H9 (cell line): ENCODE data around the gene NHSL1. TPM values are rescaled to one million over a fixed set of nuclear protein-coding genes. Genes with fewer than 3 reads are reported as not detected.

Source experiments
- DNase-seq: peaks from one replicate; pipeline ENCODE4 v3.0.0-alpha.2; 2017
- H2AFZ ChIP-seq: one replicate; pipeline ENCODE4 v1.6.1; 2013; ENCODE audit warnings: mild to moderate bottlenecking, low read length, control low read depth, moderate library complexity
- H2AK5ac ChIP-seq: 2 replicates; pipeline ENCODE4 v1.6.1; 2013; ENCODE audit warnings: low read length, control low read depth, mixed read lengths; ENCODE audit not compliant: insufficient read length
- H2BK120ac ChIP-seq: one replicate; pipeline ENCODE4 v1.6.1; 2013; ENCODE audit warnings: low read depth, mild to moderate bottlenecking, low read length, control low read depth, inconsistent platforms; ENCODE audit not compliant: poor library complexity, severe bottlenecking
- H2BK12ac ChIP-seq: 2 replicates; pipeline ENCODE4 v1.6.1; 2013; ENCODE audit warnings: low read length, control low read depth, mixed read lengths, low read depth; ENCODE audit not compliant: insufficient read length
- H2BK15ac ChIP-seq: 2 replicates; pipeline ENCODE4 v1.6.1; 2013; ENCODE audit warnings: low read depth, low read length, control low read depth
- H2BK20ac ChIP-seq: one replicate; pipeline ENCODE4 v1.6.1; 2013; ENCODE audit warnings: low read depth, mild to moderate bottlenecking, low read length, control low read depth, inconsistent platforms; ENCODE audit not compliant: poor library complexity, severe bottlenecking
- H2BK5ac ChIP-seq: 2 replicates; pipeline ENCODE4 v1.6.1; 2013; ENCODE audit warnings: low read length, control low read depth, mixed read lengths; ENCODE audit not compliant: insufficient read length
- H3K14ac ChIP-seq: 2 replicates; pipeline ENCODE4 v1.6.1; 2013; ENCODE audit warnings: low read length, control low read depth; ENCODE audit not compliant: insufficient read depth
- H3K18ac ChIP-seq: 2 replicates; pipeline ENCODE4 v1.6.1; 2013; ENCODE audit warnings: low read depth, mild to moderate bottlenecking, mixed read lengths, low read length, control low read depth; ENCODE audit not compliant: insufficient read length
- H3K23ac ChIP-seq: 2 replicates; pipeline ENCODE4 v1.6.1; 2013; ENCODE audit warnings: low read length, control low read depth, mixed read lengths, low read depth; ENCODE audit not compliant: insufficient read length
- H3K23me2 ChIP-seq: 2 replicates; pipeline ENCODE4 v1.6.1; 2013; ENCODE audit warnings: low read depth, mild to moderate bottlenecking, mixed read lengths, low read length, control low read depth; ENCODE audit not compliant: insufficient read length, poor library complexity, severe bottlenecking
- H3K27ac ChIP-seq: 2 replicates; pipeline ENCODE4 v1.5.1; 2013; ENCODE audit warnings: low read length, control low read depth, mixed read lengths, low read depth; ENCODE audit not compliant: insufficient read length
- H3K27me3 ChIP-seq: 2 replicates; pipeline ENCODE4 v1.6.1; 2013; ENCODE audit warnings: low read length, control low read depth, inconsistent platforms; ENCODE audit not compliant: insufficient read depth
- H3K4ac ChIP-seq: 2 replicates; pipeline ENCODE4 v1.6.1; 2013; ENCODE audit warnings: low read depth, mild to moderate bottlenecking, control low read depth, inconsistent platforms, low read length, moderate library complexity
- H3K4me1 ChIP-seq: 2 replicates; pipeline ENCODE4 v1.6.1; 2013; ENCODE audit warnings: low read length, control low read depth, inconsistent platforms; ENCODE audit not compliant: insufficient read depth
- H3K4me2 ChIP-seq: 2 replicates; pipeline ENCODE4 v1.6.1; 2013; ENCODE audit warnings: low read length, control low read depth, mixed read lengths; ENCODE audit not compliant: insufficient read length, insufficient read depth
- H3K56ac ChIP-seq: 2 replicates; pipeline ENCODE4 v1.6.1; 2013; ENCODE audit warnings: low read depth, mild to moderate bottlenecking, mixed read lengths, low read length, control low read depth; ENCODE audit not compliant: insufficient read length
- H3K79me1 ChIP-seq: 2 replicates; pipeline ENCODE4 v1.6.1; 2013; ENCODE audit warnings: low read depth, mild to moderate bottlenecking, moderate library complexity, low read length, control low read depth, inconsistent platforms; ENCODE audit not compliant: insufficient read depth, poor library complexity, severe bottlenecking
- H3K79me2 ChIP-seq: 2 replicates; pipeline ENCODE4 v1.6.1; 2013; ENCODE audit warnings: low read length, control low read depth, inconsistent platforms; ENCODE audit not compliant: insufficient read depth
- H3K9ac ChIP-seq: 2 replicates; pipeline ENCODE4 v1.6.1; 2013; ENCODE audit warnings: low read length, control low read depth, mixed read lengths; ENCODE audit not compliant: insufficient read length; ENCODE audit errors: extremely low read depth
- H3K9me3 ChIP-seq: one replicate; pipeline ENCODE4 v1.6.1; 2013; ENCODE audit warnings: low read depth, low read length, inconsistent platforms; ENCODE audit not compliant: control insufficient read depth
- H3T11ph ChIP-seq: one replicate; pipeline ENCODE4 v1.6.1; 2013; ENCODE audit warnings: mild to moderate bottlenecking, low read length, control low read depth, inconsistent platforms
- H4K20me1 ChIP-seq: one replicate; pipeline ENCODE4 v1.6.1; 2013; ENCODE audit not compliant: control insufficient read depth, insufficient read length, insufficient read depth
- H4K5ac ChIP-seq: 2 replicates; pipeline ENCODE4 v1.6.1; 2013; ENCODE audit warnings: low read depth, mild to moderate bottlenecking, mixed read lengths, low read length, control low read depth; ENCODE audit not compliant: insufficient read length
- H4K8ac ChIP-seq: replicated peaks from 2 replicates; pipeline ENCODE4 v1.6.1; 2013; ENCODE audit warnings: low read length, control low read depth, mixed read lengths, low read depth; ENCODE audit not compliant: insufficient read length
- H4K91ac ChIP-seq: 2 replicates; pipeline ENCODE4 v1.6.1; 2013; ENCODE audit warnings: low read depth, mild to moderate bottlenecking, moderate library complexity, mixed read lengths, low read length, control low read depth; ENCODE audit not compliant: insufficient read length
- H3K27ac Mint-ChIP-seq, 3 experiments: 2 replicates in 2 of 3; 3 replicates in 1 of 3; pipeline ENCODE4 v1.8.0; 2020 to 2021; ENCODE audit warnings: mixed read lengths in 3 of 3, mild to moderate bottlenecking in 1 of 3, moderate library complexity in 1 of 3
- H3K27me3 Mint-ChIP-seq: 2 replicates; pipeline ENCODE4 v1.8.0; 2021; ENCODE audit warnings: low read depth, mild to moderate bottlenecking, moderate library complexity, mixed read lengths
- H3K36me3 Mint-ChIP-seq, 3 experiments: 2 replicates in 2 of 3; 3 replicates in 1 of 3; pipeline ENCODE4 v1.8.0; 2020 to 2021; ENCODE audit warnings: low read depth in 3 of 3, mixed read lengths in 3 of 3; ENCODE audit not compliant: insufficient read depth in 1 of 3
- H3K4me1 Mint-ChIP-seq, 2 experiments: 2 replicates each; pipeline ENCODE4 v1.8.0; 2020; ENCODE audit warnings: mixed read lengths in 2 of 2
- H3K4me3 Mint-ChIP-seq, 2 experiments: 2 replicates in 1 of 2; 3 replicates in 1 of 2; pipeline ENCODE4 v1.8.0; 2020 to 2021; ENCODE audit warnings: mild to moderate bottlenecking in 2 of 2, mixed read lengths in 2 of 2, moderate library complexity in 1 of 2
- H3K9me3 Mint-ChIP-seq, 2 experiments: 2 replicates in 1 of 2; 3 replicates in 1 of 2; pipeline ENCODE4 v1.8.0; 2020; ENCODE audit warnings: mild to moderate bottlenecking in 2 of 2, mixed read lengths in 2 of 2, moderate library complexity in 1 of 2
- CTCF ChIP-seq: fragments of 200-600 bp; sonication (generic); conservative IDR thresholded peaks from 3 replicates; pipeline ENCODE4 v1.8.0; 2021; ENCODE audit warnings: antibody characterized with exemption, mild to moderate bottlenecking
- WGBS: extraction: QIAGEN DNeasy Blood & Tissue Kit; methylation state at CpG from one replicate; pipeline ENCODE4 v1.1.7; 2013; ENCODE audit warnings: missing lambda C conversion rate, low lambda C conversion rate, mixed read lengths; ENCODE audit not compliant: insufficient read length; ENCODE audit errors: extremely low coverage; 5-methylcytosine and 5-hydroxymethylcytosine counted together
- total RNA-seq: library from RNA; stranded (reverse); gene quantifications from 2 replicates; pipeline ENCODE4 v1.2.1, GENCODE V29; 2021

NHSL1 gene
- total RNA-seq, 1 experiment from 2014 or later, result 28.7 TPM

DNA sequence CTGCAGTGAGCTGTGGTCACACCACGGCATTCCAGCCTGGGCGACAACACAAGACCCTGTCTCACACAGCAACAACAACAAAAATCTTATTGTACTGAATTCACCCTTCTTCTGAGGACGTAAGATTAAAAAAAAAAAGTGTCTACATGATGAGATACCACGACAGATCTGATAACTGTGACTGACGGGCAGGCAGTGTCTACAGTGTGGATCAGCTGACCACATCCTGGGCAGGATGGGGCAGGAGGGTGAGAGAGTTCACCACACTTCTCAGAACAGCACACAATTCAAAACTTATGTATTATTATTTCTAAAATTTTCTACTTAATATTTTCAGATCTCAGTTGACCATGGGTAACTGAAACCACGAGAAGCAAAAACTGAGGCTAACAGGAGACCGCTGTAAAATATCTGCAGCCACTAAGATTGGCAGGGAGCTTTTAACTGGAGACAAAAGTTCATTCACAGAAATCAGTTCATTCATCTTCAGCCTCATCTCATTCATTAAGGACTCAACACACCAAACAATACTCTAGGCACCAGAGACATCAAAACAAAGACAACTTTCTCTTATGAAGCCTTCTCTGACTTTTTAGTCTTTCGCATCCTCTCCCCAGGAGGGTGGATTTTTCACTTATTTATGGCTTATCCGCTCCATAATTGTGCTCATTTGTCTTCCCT is 15.7 kb upstream of the NHSL1 start:
- WGBS, result no CpG with 5 or more reads among the region's 9 CpGs
- Histone ChIP-seq H3K18ac (no peak overlapping the region), H3K9ac (no peak overlapping the region), H3T11ph (no peak overlapping the region), H4K20me1 (no peaks in the 10 kb centered on the region), H2BK12ac (no peak overlapping the region), H2BK20ac (no peak overlapping the region), H2BK15ac (no peak overlapping the region), H2AFZ (no peak overlapping the region), H4K8ac (no peak overlapping the region), H3K23me2 (no peaks in the 10 kb centered on the region), H3K4me2 (no peak overlapping the region), H2BK120ac (no peak overlapping the region), H3K27me3 (no peaks in the 10 kb centered on the region), H3K9me3 (no peaks in the 10 kb centered on the region), H3K4me1 (peaks cover 6% of the 10 kb centered on the region; the same call in 1 of the 2 replicates), H3K4ac (no peak overlapping the region), H3K14ac (no peak overlapping the region), H2BK5ac (no peak overlapping the region), H4K91ac (no peak overlapping the region), H3K23ac (no peak overlapping the region), H3K56ac (no peak overlapping the region), H3K27ac (no peak overlapping the region), H3K79me1 (peaks cover 2% of the 10 kb centered on the region), H4K5ac (no peak overlapping the region), H3K79me2 (no peaks in the 10 kb centered on the region), H2AK5ac (no peak overlapping the region)
- peaks cover 7 to 10% (median 9%) of the 10 kb centered on the region in 3 experiments for H3K36me3 Mint-ChIP-seq
- peaks cover 8 to 9% of the 10 kb centered on the region in 2 experiments; a peak in 4 of 5 replicates for H3K9me3 Mint-ChIP-seq
- no peaks in the 10 kb centered on the region for H3K27me3 Mint-ChIP-seq
- peak overlapping the region in 2 of 3 experiments; percentile 31 to 66; a peak in 1 of 7 replicates for H3K27ac Mint-ChIP-seq
- DNase-seq, result no peak
- H3K4me1 Mint-ChIP-seq, result peaks cover 10 to 20% of the 10 kb centered on the region in 2 experiments
- no peak for TF ChIP-seq CTCF
- H3K4me3 Mint-ChIP-seq, result no peak overlapping the region
